Epithelial cell of proximal tubule (primary cell): ENCODE measurements around the gene TGFB2. TPM values are rescaled to one million over a fixed set of nuclear protein-coding genes. Genes with fewer than 3 reads are reported as not detected.

Source experiments
- DNase-seq: peaks from one replicate; pipeline ENCODE4 v3.0.0-alpha.2; 2011; ENCODE audit warnings: low read depth
- H3K4me3 ChIP-seq: 2 replicates; pipeline ENCODE4 v1.5.1; 2011; ENCODE audit warnings: low read depth, mild to moderate bottlenecking, low read length
- CTCF ChIP-seq: conservative IDR thresholded peaks from 2 replicates; pipeline ENCODE4 v1.5.1; 2012; ENCODE audit warnings: low read depth, mild to moderate bottlenecking, low read length
- total RNA-seq: library from RNA; depleted of rRNA; stranded (reverse); fragments of >200 nt; gene quantifications from 2 replicates; pipeline ENCODE4 v1.2.3, GENCODE V29; 2015

TGFB2 gene
- total RNA-seq, 1 donor from 2014 or later: 33.7 TPM

GRCh38 chr1:218443255-218443654 lies 98.1 kb downstream of the TGFB2 start:
- H3K4me3 ChIP-seq: no peak overlapping the region
- no peak for TF ChIP-seq CTCF
- DNase-seq: no peak

GRCh38 chr1:218444173-218444572 lies 99.0 kb downstream of the TGFB2 start:
- no peak overlapping the region for H3K4me3 ChIP-seq
- no peak for TF ChIP-seq CTCF
- no peak for DNase-seq

DNA sequence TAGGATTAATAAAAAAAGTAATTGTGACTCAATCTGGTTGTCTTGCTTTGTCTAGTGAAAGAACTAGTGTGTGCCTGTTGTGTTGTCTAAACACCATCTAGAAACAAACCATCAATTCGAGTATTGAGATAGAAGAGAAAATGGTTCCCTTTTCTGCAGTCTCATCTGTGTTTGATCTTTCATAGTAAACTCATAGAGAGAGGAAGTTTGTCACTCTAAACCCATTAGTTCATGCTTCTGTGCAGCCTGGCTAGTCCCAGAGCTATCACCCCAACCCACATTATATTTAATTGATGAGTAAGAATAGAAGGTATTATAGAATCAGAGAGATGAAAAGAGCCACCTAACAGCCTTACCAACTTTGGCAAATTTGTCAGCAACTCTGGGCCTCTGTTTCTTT lies 99.5 kb downstream of the TGFB2 start:
- H3K4me3 ChIP-seq: no peak overlapping the region
- no peak for TF ChIP-seq CTCF
- no peak for DNase-seq

- no peak for DNase-seq
- TF ChIP-seq CTCF: no peak
- no peak overlapping the region for H3K4me3 ChIP-seq
Observed at GRCh38 chr1:218447010-218447689, 102.0 kb downstream of the TGFB2 start.

GRCh38 chr1:218451415-218451814 lies 106.3 kb downstream of the TGFB2 start:
- TF ChIP-seq CTCF: no peak
- DNase-seq: no peak
- H3K4me3 ChIP-seq: no peak overlapping the region

DNA sequence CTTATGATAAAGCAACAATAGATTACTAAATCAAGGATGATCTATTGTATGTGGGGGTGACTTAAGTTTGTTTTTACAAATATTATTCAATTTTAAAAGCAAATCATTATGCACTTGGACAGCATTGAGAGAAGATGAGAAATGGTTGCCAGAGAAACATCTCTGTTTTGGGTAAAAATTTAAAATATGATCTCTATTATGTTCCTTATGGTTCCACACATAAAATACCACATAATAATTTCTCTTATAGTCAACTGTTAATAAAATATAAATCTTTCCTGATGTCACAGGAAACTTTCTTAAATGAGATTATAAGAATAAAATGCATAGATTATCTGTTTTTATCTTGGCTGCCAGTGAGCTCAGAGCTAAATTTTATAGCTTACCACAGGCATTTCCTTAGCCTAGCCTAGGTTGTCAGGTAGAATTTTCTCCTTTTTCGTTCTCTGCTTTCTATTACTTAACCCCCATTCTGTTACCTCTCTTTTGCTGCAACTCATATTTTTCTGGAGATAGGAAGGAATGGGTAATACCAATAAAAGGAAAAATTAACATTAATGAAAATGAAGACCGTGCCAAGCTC lies 109.7 kb downstream of the TGFB2 start:
- no peak for TF ChIP-seq CTCF
- no peak for DNase-seq
- H3K4me3 ChIP-seq: no peak overlapping the region

DNA sequence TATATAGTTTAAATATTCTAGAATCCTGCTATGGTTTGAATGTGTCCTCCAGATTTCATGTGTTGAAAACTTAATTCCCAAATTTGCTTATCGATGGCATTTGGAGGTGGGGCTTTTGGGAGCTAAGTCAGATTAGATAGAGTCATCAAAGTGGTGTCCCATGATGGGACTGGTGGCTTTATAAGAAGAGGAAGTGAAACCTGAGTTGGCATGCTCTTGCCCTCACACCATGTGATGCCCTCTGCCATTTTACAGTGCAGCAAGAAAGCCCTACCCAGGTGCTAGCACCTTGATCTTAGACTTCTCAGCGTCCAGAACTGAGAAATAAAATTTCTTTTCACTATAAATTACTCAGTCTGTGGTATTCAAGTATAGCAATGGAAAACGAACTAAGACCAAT lies 111.3 kb downstream of the TGFB2 start:
- no peak overlapping the region for H3K4me3 ChIP-seq
- DNase-seq: no peak
- TF ChIP-seq CTCF: no peak
